Stimulated activated CD8-positive, alpha-beta memory T cell treated with anti-CD3 and anti-CD28 coated beads, Interleukin-15, amount 100 ng/mL, for 24 hours (primary cell): ENCODE measurements around the gene NME4.
"Not testable (repeated sequence)": the region's sequence is repeated elsewhere in the genome, so short reads cannot be mapped to it uniquely, and the experiment has no call there.

Source experiments
- DNase-seq: peaks from one replicate; pipeline ENCODE4 v3.0.0-alpha.2; 2020; ENCODE audit warnings: low read depth

The NME4 gene

GRCh38 chr16:398561-399339 lies 1.8 kb downstream of the NME4 start:
- no peak for DNase-seq

GRCh38 chr16:399340-400019 lies 2.5 kb downstream of the NME4 start:
- DNase-seq, result no peak

GRCh38 chr16:400061-400591 lies 3.1 kb downstream of the NME4 start:
- DNase-seq, result no peak

GRCh38 chr16:401468-402348 lies 4.7 kb downstream of the NME4 start, which contains the start of gene DECR2:
DECR2 (plus strand) TSS chr16:401885; CDS start chr16:401964, 79 bp downstream.
- peak; percentile 100 for DNase-seq

GRCh38 chr16:404971-405486 lies 8.0 kb downstream of the NME4 start:
- DNase-seq, result no peak

- no peak for DNase-seq
Observed at GRCh38 chr16:405548-406506, 8.8 kb downstream of the NME4 start.

- no peak for DNase-seq
Observed at GRCh38 chr16:407253-407652, 10.3 kb downstream of the NME4 start.

- no peak for DNase-seq
Observed at GRCh38 chr16:410516-411178, 13.6 kb downstream of the NME4 start.

GRCh38 chr16:411576-412265 lies 14.7 kb downstream of the NME4 start:
- no peak for DNase-seq

GRCh38 chr16:414395-415169 lies 17.6 kb downstream of the NME4 start:
- no peak for DNase-seq

- not testable (repeated sequence) for DNase-seq
Observed at GRCh38 chr16:415170-415498, 18.1 kb downstream of the NME4 start.

- DNase-seq, result not testable (repeated sequence)
Observed at GRCh38 chr16:422179-422578, 25.2 kb downstream of the NME4 start.

- DNase-seq, result no peak
Observed at GRCh38 chr16:424033-424622, 27.1 kb downstream of the NME4 start.

GRCh38 chr16:424623-425081 lies 27.7 kb downstream of the NME4 start:
- DNase-seq, result no peak

- DNase-seq, result peak; percentile 70
Observed at GRCh38 chr16:425082-425718, 28.2 kb downstream of the NME4 start, which contains the start of gene RAB11FIP3. RAB11FIP3 (plus strand) TSS chr16:425649; CDS start chr16:426007, 358 bp downstream.

GRCh38 chr16:425740-426114 lies 28.7 kb downstream of the NME4 start:
- DNase-seq, result no peak

- no peak for DNase-seq
Observed at GRCh38 chr16:426115-426905, 29.3 kb downstream of the NME4 start.
